Hematopoietic multipotent progenitor cell treated with erythropoietin and hydrocortisone succinate and interleukin-3 and kit ligand, for 17 days (in vitro differentiated cells): Measurements from ENCODE around the gene MAST2.
"Not testable (repeated sequence)": the region's sequence is repeated elsewhere in the genome, so short reads cannot be mapped to it uniquely, and the experiment has no call there.

ENCODE experiments used
- DNase-seq: peaks from one replicate; pipeline ENCODE4 v3.0.0-alpha.2; 2015; ENCODE audit warnings: low spot score

The MAST2 gene

GRCh38 chr1:45938029-45938428, 134.6 kb downstream of the MAST2 start:
- no peak for DNase-seq

GRCh38 chr1:45942411-45942810, 139.0 kb downstream of the MAST2 start:
- no peak for DNase-seq

GRCh38 chr1:45943185-45943584, 139.8 kb downstream of the MAST2 start:
- no peak for DNase-seq

DNA sequence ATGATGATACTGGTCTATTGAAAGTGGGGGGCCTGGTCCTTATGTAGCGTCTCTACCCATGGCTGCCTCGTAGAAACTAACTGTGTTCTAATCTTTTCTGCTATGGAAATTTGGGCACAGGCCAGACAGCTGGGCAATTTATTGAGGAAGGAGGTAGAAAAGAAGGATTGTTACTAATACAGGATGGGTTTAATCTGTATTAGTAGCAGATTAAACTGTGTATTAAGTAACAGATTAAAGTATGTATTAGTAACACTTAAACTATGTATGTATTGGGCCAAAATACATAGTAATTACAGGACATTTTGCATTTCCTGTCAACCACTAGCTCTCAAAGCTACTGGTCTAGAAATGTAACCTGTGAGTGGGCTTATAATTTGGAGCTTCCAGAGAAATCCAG, 142.0 kb downstream of the MAST2 start:
- DNase-seq, result no peak

DNA sequence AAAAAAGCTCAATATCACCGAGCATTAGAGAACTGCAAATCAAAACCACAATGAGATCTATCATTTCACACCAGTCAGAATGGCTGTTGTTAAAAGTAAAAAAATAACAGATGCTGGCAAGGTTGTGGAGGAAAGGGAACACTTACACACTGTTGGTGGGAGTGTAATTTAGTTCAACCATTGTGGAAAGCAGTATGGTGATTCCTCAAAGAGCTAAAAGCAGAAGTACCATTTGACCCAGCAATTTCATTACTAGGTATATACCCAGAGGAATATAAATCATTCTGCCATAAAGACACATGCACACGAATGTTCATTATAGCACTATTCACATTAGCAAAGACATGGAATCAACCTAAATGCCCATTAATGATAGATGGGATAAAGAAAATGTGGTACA, 146.1 kb downstream of the MAST2 start:
- DNase-seq, result not testable (repeated sequence)

DNA sequence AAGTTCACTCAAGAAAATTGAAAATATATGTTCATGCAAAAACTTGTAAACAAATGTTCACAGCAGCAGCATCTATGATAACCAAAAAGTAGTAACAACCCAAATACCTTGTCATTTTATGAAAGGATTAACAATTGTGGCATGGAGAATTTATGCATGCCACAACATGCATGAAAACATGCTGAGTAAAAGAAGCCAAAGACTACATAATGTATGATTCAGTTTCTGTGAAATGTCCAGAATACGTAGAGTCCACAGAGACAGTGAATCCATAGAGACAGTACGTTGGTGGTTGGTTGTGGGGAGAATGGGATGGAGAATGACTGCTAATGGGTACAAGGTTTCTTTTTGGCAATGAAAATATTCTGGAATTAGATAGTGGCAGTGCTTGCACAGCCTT, 148.7 kb downstream of the MAST2 start:
- DNase-seq, result no peak

DNA sequence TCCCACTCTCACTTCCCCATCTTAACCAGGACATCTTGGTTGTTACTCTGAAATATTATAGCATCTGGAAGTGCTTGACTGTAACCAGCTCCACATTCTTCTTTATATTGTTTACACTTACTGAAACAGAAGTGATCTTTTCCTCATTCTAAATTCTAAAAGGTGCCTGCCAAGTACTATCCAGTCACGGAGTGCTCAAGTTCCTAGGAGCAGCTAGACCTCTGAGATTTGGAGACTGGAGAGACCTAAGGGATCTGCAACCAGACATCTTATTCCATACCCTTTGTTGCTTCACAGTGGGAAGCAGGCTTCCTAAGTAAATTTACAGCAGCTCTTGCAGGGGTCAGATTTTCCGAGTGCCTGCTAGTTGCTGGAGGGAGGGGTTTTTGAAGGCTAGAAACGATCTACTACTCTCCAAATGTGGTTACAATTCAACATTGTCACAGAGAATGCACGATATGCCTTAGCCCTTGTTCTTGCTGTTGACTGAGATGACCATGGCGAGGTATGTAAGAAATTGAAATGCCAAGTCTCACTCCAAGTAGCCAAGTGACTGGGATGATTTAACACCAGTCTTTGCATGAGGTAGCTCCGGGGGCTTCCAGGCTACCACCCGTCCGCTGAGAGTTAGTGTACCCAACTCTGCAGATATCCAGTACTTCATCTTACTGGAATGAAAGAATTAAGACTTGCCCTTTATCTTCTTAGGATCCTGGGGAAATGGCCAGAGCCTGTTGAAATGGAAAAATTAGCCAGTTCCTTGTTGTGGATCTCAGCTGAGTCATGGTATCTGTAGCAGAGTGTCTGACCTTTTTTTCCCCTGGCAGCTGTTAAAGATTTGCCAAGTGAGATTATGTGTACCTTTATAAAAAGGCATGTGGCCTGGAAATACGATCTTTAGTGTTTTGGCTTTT, 150.8 kb downstream of the MAST2 start:
- DNase-seq, result no peak

DNA sequence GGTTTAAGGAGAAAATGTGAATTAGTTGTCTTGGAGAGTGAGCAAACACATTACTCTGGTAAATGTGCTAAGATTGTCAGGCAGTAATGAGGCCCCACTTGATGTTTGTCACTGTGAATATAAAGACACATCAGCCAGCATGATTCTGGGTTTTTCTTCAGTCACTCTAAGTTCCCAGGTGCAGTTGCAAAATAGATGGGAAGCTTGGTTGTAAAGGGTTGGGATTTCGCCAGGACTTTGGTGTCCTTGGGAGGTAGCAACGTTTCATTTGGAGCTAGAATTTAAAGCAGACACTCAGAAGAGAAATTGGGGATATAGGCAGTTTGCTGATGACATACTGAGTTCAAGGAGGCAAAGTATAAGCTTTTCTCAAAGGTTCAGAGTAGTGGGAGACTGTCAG, 154.3 kb downstream of the MAST2 start:
- DNase-seq, result no peak

DNA sequence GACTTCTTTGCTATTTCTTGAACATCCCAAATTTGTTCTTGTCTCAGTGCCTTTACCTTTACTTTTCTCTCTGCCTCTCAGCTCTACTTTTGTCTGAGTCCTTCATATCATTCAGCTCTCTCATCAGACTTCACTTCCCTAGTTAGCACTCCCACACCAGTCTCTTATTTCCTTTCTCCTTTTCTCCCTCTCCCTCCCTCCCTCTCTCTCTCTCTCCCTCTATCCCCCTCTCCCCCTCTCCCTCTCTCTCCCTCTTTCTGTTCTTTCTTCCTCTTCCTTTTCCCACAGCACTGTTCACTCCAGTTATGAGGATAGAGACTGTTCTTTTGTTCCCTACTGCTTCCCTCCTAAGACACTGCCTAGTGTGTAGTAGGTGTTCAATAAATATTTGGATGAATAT, 154.9 kb downstream of the MAST2 start:
- no peak for DNase-seq

GRCh38 chr1:45960930-45961715, 157.7 kb downstream of the MAST2 start:
- DNase-seq, result no peak

DNA sequence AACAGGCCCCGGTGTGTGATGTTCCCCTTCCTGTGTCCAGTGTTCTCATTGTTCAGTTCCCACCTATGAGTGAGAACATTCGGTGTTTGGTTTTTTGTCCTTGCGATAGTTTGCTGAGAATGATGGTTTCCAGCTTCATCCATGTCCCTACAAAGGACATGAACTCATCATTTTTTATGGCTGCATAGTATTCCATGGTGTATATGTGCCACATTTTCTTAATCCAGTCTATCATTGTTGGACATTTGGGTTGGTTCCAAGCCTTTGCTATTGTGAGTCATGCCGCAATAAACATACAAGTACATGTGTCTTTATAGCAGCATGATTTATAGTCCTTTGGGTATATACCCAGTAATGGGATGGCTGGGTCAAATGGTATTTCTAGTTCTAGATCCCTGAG, 158.5 kb downstream of the MAST2 start:
- DNase-seq, result not testable (repeated sequence)

GRCh38 chr1:45968941-45969666, 165.7 kb downstream of the MAST2 start:
- no peak for DNase-seq

- no peak for DNase-seq
Measured at GRCh38 chr1:45969866-45970265, 166.5 kb downstream of the MAST2 start.

DNA sequence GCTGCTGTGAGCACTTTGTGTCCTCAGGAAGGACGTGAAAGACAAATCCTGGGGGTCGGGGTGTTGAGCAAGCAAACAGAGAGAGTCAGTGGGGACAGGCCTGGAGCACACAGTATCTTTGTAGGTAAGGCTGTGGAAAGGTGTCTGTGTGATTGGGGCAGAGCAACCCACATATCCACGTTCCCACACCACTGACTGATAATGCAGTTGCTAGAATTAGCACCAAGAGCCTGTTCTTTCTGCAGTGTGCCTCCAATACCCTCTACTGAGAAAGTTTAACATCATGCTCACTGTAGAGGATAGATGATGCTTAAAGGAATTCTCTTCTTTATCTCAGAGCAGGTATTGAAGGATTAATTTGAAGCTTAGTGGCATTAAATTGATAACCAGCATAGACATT, 167.9 kb downstream of the MAST2 start:
- DNase-seq, result no peak

- DNase-seq, result no peak
Measured at GRCh38 chr1:45971922-45972531, 168.6 kb downstream of the MAST2 start.

- DNase-seq, result no peak
Measured at GRCh38 chr1:45972621-45973020, 169.2 kb downstream of the MAST2 start.

- DNase-seq, result no peak
Measured at GRCh38 chr1:45973121-45973520, 169.7 kb downstream of the MAST2 start.

DNA sequence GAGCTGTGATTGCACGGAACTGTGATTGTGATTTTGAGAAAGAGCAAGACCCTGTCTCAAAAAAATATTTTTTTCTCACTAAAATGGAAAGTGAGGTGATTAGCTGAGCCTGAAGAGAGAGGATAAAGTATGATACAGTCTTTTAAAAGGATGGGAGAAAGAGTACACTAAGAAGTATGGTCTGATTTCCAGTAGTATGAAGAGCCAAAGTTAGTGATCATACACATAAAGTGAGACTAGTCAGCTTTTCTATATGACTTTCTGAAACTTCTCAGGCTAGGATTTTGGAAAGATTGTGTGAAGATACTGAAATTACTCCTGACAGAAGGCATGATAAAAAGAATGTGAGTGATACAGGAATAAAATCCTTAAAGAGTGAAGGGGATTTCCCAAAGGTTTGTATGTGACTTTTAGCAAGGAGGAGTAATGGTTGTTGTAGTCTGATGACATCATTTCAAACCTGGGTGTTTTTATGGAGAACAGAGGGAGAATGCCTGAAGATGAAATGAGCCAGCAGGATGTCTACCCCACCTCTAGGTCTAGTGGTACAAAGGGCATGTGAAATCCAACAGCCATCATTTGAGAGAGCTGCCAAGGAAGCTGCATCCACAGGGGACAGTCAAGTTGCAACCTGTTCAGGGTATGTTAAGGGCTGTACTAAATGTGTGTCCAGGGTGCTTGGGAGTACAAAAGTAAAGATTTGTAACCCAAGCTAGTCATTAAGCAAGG, 171.3 kb downstream of the MAST2 start:
- DNase-seq, result no peak

- no peak for DNase-seq
Measured at GRCh38 chr1:45976623-45977022, 173.2 kb downstream of the MAST2 start.

DNA sequence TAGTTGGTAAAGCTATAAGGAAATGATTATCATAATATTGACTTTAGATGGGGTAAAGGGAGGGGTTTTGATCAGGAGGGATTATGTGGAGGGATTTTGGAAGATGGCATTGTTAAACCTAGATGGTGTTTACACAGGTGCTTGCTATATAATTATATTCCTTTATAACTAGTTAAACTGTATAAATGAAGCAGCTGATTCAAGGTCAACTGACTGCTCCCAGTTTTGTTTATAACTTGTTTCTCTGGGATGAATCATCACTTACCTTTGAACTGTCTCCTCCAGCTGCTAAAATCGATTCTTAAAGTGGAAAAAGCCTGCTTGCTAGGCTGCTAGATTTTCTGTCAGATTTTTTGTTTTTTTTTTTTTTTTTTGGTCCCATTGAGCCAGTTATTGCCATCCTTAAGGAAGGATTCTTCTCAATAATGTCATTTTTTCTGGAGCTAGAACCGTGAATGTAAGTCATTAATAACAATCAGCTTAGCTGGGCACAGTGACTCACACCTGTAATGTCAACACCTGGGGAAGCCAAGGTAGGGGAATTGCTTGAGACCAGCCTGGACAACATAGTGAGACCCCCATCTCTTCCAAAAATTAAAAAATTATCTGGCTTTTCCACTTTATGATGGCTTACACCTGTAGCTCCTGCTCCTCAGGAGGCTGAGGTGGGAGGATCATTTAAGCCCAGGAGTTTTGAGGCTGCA, 175.8 kb downstream of the MAST2 start:
- DNase-seq, result no peak

DNA sequence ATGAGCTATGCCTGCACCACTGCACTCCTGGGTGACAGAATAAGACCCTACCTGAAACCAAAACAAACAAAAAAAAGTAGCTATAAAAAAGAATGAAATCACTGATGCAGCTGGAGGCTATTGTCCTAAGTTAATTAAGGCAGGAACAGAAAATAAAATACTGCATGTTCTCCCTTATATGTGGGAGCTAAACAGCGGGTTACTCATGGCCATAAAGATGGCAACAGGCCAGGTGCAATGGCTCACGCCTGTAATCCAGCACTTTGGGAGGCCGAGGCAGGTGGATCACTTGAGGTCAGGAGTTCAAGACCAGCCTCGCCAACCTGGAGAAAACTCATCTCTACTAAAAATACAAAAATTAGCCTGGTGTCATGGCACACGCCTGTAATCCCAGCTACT, 176.4 kb downstream of the MAST2 start:
- DNase-seq, result no peak
